HEK293 (cell line): Measurements from ENCODE around the gene ANKRD40.

Experiments used
- GLI4 ChIP-seq: fragments of 450-650 bp; formaldehyde crosslinking; IDR thresholded peaks from 2 replicates; pipeline ENCODE4 v1.5.1; 2016; ENCODE audit warnings: missing biosample characterization, missing genetic modification characterization
- KLF10 ChIP-seq: fragments of 450-650 bp; IDR thresholded peaks from 2 replicates; pipeline ENCODE4 v1.5.1; 2018; ENCODE audit warnings: missing biosample characterization, mild to moderate bottlenecking, missing genetic modification characterization
- KLF8 ChIP-seq: fragments of 450-650 bp; formaldehyde crosslinking; IDR thresholded peaks from 2 replicates; pipeline ENCODE4 v1.5.1; 2016; ENCODE audit warnings: missing biosample characterization, missing genetic modification characterization
- KLF9 ChIP-seq: fragments of 450-650 bp; formaldehyde crosslinking; IDR thresholded peaks from 2 replicates; pipeline ENCODE4 v1.5.1; 2016; ENCODE audit warnings: missing biosample characterization, missing genetic modification characterization, low read depth
- MYNN ChIP-seq: fragments of 450-650 bp; formaldehyde crosslinking; IDR thresholded peaks from 2 replicates; pipeline ENCODE4 v1.5.1; 2016; ENCODE audit warnings: missing biosample characterization, missing genetic modification characterization, borderline replicate concordance
- SETDB1 ChIP-seq: IDR thresholded peaks from one replicate; pipeline ENCODE4 v1.6.1; 2017; ENCODE audit warnings: mild to moderate bottlenecking, low read length, moderate library complexity, mixed read lengths; ENCODE audit not compliant: insufficient read length
- TCF7L2 ChIP-seq: IDR thresholded peaks from 2 replicates; pipeline ENCODE4 v1.6.1; 2011; ENCODE audit warnings: low read depth, mild to moderate bottlenecking, inconsistent platforms, low read length, moderate library complexity, borderline replicate concordance
- ZNF184 ChIP-seq: fragments of 450-650 bp; IDR thresholded peaks from 2 replicates; pipeline ENCODE4 v1.5.1; 2018; ENCODE audit warnings: missing biosample characterization, mild to moderate bottlenecking, missing genetic modification characterization
- ZNF19 ChIP-seq: fragments of 450-650 bp; formaldehyde crosslinking; IDR thresholded peaks from 2 replicates; pipeline ENCODE4; 2016; ENCODE audit warnings: missing biosample characterization, missing genetic modification characterization, low read depth
- ZNF239 ChIP-seq: fragments of 450-650 bp; formaldehyde crosslinking; IDR thresholded peaks from 2 replicates; pipeline ENCODE4 v1.5.1; 2016; ENCODE audit warnings: missing biosample characterization, missing genetic modification characterization
- ZNF266 ChIP-seq: fragments of 450-650 bp; formaldehyde crosslinking; IDR thresholded peaks from 2 replicates; pipeline ENCODE4 v1.5.1; 2016; ENCODE audit warnings: missing biosample characterization, missing genetic modification characterization, low read depth
- ZNF324 ChIP-seq: fragments of 450-650 bp; formaldehyde crosslinking; IDR thresholded peaks from 2 replicates; pipeline ENCODE4 v1.5.1; 2016; ENCODE audit warnings: missing biosample characterization, missing genetic modification characterization
- ZNF416 ChIP-seq: fragments of 450-650 bp; formaldehyde crosslinking; IDR thresholded peaks from 2 replicates; pipeline ENCODE4 v1.5.1; 2016; ENCODE audit warnings: missing biosample characterization, missing genetic modification characterization
- ZNF530 ChIP-seq: fragments of 450-650 bp; formaldehyde crosslinking; IDR thresholded peaks from 2 replicates; pipeline ENCODE4 v1.5.1; 2016; ENCODE audit warnings: low read depth, missing biosample characterization, missing genetic modification characterization
- ZNF555 ChIP-seq: fragments of 450-650 bp; formaldehyde crosslinking; conservative IDR thresholded peaks from 2 replicates; pipeline ENCODE4 v1.5.1; 2017; ENCODE audit warnings: missing biosample characterization, mild to moderate bottlenecking, missing genetic modification characterization, inconsistent platforms
- ZNF558 ChIP-seq: fragments of 450-650 bp; formaldehyde crosslinking; IDR thresholded peaks from 2 replicates; pipeline ENCODE4 v1.5.1; 2016; ENCODE audit warnings: missing biosample characterization, missing genetic modification characterization
- ZNF610 ChIP-seq: fragments of 450-650 bp; formaldehyde crosslinking; IDR thresholded peaks from 2 replicates; pipeline ENCODE4 v1.5.1; 2016; ENCODE audit warnings: missing biosample characterization, missing genetic modification characterization, borderline replicate concordance
- ZNF701 ChIP-seq: fragments of 450-650 bp; formaldehyde crosslinking; IDR thresholded peaks from 2 replicates; pipeline ENCODE4 v1.5.1; 2016; ENCODE audit warnings: missing biosample characterization, missing genetic modification characterization
- TF ChIP-seq, protein P1 (sequence below): fragments of 450-650 bp; formaldehyde crosslinking; IDR thresholded peaks from 2 replicates; pipeline ENCODE4 v1.5.1; 2017; ENCODE audit warnings: missing biosample characterization, missing genetic modification characterization
- TF ChIP-seq, protein P2 (sequence below): fragments of 450-650 bp; formaldehyde crosslinking; IDR thresholded peaks from 2 replicates; pipeline ENCODE4 v1.5.1; 2016; ENCODE audit warnings: missing biosample characterization, missing genetic modification characterization
- TF ChIP-seq, protein P3 (sequence below): fragments of 450-650 bp; formaldehyde crosslinking; IDR thresholded peaks from 2 replicates; pipeline ENCODE4 v1.5.1; 2016; ENCODE audit warnings: missing biosample characterization, missing genetic modification characterization
- TF ChIP-seq, protein P4 (sequence below): fragments of 450-650 bp; formaldehyde crosslinking; IDR thresholded peaks from 2 replicates; pipeline ENCODE4 v1.5.1; 2016; ENCODE audit warnings: missing biosample characterization, missing genetic modification characterization

The ANKRD40 gene

DNA sequence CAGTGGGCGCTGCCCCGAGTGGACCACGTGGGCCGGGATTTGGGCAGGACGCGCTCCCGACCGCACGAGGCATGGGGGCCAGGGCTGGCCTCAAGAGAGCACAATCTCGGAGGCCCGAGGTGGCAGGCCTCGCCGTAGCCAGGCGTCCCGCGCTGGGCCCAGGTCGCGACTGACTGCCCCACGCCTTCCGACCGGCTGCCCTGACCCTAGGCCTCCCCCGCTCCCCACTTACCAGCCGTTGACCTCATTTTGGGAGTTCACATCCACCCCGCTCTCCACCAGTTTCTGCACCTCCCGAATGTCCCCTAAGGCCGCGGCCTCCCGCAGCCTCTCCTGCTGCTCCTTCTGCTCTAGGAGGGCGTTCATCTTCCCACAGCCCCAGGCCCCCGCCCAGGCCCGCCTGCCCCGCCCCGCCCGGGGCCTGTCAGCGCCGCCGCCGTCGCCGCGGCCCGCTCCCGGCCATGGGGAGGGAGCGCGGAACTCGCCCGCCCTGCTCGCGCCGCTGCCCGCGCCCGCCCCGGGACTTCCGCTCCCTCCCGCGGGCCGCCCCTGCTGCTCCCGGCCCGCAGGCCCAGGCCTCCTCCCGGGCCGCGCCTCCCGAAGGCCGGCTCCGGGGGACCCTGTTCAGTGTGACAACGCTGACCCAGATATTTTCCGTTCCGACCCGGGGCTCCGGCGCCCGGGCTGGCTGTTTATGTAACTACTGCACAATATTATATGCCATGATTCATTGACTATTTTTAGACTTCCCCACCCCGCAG, at the start of gene ANKRD40 (continued):
- TF ChIP-seq, protein P1, sequence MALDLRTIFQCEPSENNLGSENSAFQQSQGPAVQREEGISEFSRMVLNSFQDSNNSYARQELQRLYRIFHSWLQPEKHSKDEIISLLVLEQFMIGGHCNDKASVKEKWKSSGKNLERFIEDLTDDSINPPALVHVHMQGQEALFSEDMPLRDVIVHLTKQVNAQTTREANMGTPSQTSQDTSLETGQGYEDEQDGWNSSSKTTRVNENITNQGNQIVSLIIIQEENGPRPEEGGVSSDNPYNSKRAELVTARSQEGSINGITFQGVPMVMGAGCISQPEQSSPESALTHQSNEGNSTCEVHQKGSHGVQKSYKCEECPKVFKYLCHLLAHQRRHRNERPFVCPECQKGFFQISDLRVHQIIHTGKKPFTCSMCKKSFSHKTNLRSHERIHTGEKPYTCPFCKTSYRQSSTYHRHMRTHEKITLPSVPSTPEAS, result peak; percentile 29; the same call in 1 of the 2 replicates
- TF ChIP-seq ZNF19 (tag by site-specific recombination) (no peak), ZNF239 (tag by site-specific recombination) (no peak), ZNF558 (tag by site-specific recombination) (0 out of 2 replicates have a peak, but pooled peaks have one; percentile 67), TCF7L2 (no peak), GLI4 (tag by site-specific recombination) (0 out of 2 replicates have a peak, but pooled peaks have one; percentile 32), MYNN (tag by site-specific recombination) (0 out of 2 replicates have a peak, but pooled peaks have one; percentile 56), ZNF184 (tag by site-specific recombination) (peak; percentile 73; the same call in 1 of the 2 replicates), ZNF701 (tag by site-specific recombination) (no peak), ZNF530 (tag by site-specific recombination) (no peak), ZNF416 (tag by site-specific recombination) (no peak), KLF8 (tag by site-specific recombination) (peak; percentile 94), SETDB1 (no peak), ZNF555 (no peak), KLF9 (peak; percentile 84), ZNF324 (tag by site-specific recombination) (peak; percentile 84), KLF10 (tag by site-specific recombination) (peak; percentile 95), ZNF266 (tag by site-specific recombination) (no peak), ZNF610 (tag by site-specific recombination) (peak; percentile 58; the same call in 1 of the 2 replicates)
- TF ChIP-seq, protein P2, sequence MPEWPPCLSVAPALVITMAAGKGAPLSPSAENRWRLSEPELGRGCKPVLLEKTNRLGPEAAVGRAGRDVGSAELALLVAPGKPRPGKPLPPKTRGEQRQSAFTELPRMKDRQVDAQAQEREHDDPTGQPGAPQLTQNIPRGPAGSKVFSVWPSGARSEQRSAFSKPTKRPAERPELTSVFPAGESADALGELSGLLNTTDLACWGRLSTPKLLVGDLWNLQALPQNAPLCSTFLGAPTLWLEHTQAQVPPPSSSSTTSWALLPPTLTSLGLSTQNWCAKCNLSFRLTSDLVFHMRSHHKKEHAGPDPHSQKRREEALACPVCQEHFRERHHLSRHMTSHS, result no peak
- TF ChIP-seq, protein P3, sequence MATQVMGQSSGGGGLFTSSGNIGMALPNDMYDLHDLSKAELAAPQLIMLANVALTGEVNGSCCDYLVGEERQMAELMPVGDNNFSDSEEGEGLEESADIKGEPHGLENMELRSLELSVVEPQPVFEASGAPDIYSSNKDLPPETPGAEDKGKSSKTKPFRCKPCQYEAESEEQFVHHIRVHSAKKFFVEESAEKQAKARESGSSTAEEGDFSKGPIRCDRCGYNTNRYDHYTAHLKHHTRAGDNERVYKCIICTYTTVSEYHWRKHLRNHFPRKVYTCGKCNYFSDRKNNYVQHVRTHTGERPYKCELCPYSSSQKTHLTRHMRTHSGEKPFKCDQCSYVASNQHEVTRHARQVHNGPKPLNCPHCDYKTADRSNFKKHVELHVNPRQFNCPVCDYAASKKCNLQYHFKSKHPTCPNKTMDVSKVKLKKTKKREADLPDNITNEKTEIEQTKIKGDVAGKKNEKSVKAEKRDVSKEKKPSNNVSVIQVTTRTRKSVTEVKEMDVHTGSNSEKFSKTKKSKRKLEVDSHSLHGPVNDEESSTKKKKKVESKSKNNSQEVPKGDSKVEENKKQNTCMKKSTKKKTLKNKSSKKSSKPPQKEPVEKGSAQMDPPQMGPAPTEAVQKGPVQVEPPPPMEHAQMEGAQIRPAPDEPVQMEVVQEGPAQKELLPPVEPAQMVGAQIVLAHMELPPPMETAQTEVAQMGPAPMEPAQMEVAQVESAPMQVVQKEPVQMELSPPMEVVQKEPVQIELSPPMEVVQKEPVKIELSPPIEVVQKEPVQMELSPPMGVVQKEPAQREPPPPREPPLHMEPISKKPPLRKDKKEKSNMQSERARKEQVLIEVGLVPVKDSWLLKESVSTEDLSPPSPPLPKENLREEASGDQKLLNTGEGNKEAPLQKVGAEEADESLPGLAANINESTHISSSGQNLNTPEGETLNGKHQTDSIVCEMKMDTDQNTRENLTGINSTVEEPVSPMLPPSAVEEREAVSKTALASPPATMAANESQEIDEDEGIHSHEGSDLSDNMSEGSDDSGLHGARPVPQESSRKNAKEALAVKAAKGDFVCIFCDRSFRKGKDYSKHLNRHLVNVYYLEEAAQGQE, result peak; percentile 45
- TF ChIP-seq, protein P4, sequence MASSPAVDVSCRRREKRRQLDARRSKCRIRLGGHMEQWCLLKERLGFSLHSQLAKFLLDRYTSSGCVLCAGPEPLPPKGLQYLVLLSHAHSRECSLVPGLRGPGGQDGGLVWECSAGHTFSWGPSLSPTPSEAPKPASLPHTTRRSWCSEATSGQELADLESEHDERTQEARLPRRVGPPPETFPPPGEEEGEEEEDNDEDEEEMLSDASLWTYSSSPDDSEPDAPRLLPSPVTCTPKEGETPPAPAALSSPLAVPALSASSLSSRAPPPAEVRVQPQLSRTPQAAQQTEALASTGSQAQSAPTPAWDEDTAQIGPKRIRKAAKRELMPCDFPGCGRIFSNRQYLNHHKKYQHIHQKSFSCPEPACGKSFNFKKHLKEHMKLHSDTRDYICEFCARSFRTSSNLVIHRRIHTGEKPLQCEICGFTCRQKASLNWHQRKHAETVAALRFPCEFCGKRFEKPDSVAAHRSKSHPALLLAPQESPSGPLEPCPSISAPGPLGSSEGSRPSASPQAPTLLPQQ, result peak; percentile 49
